ENCODE results near the gene CLCN6. TPM values are rescaled to one million over a fixed set of nuclear protein-coding genes. Genes with fewer than 3 reads are reported as not detected.

The CLCN6 gene
- total and polyA plus RNA-seq, 2 of the 13 experiments (the other 11 are each of a cell fraction or from before 2014, with no cell fraction given), result 14.9 to 19.3 TPM

- H3K4me2 ChIP-seq (ENCODE audit: low read depth, low read length), result no peak overlapping the region
- WGBS (ENCODE audit: low lambda C conversion rate), result 79% methylated on average over 9 of the region's 19 CpGs
- no peak for FAIRE-seq
- H3K9me3 ChIP-seq (ENCODE audit: low read length), result no peaks in the 10 kb centered on the region
- H3K4me3 ChIP-seq (replicated peaks in 1 of 3; ENCODE audit: insufficient read depth in 1 of 3, low read depth in 2 of 3, low read length in 3 of 3), result no peak overlapping the region
- ChIA-PET POLR2A (interaction anchor here (0.6 kb wide), 1 partner anchor 45 kb away, joined by 3 read pairs; no protein-coding TSS in a partner anchor), CTCF (ENCODE audit: low intra/inter-chr PET ratio, low total read pairs) (no interaction called here)
- no peaks in the 10 kb centered on the region for H3K36me3 ChIP-seq (replicated peaks in 1 of 2; ENCODE audit: control insufficient read depth in 1 of 2, insufficient read depth in 2 of 2, low read length in 2 of 2)
- H3K27ac ChIP-seq (ENCODE audit: extremely low read length, insufficient read depth, low read length), result no peak overlapping the region
- no peak overlapping the region for H3K9ac ChIP-seq (ENCODE audit: insufficient read depth, low read depth, low read length)
- intact Hi-C loops (cut with micrococcal nuclease; ENCODE audit: unreplicated experiment) (no loop called here), in situ Hi-C loops (cut with HindIII; ENCODE audit: extremely low pct_ligation_motif_present, low pct_unique_long_range_greater_than_20kb) (no loop called here)
- H3K27me3 ChIP-seq (ENCODE audit: control insufficient read depth in 1 of 2, insufficient read depth in 2 of 2, low read length in 2 of 2), result peaks cover 0 to 5% of the 10 kb centered on the region in 2 experiments; a peak in 1 of 5 replicates
- BruUV-seq (replicated peaks), result no TSS peak
- ATAC-seq, result no peak
- no peaks in the 10 kb centered on the region for H4K20me1 ChIP-seq (ENCODE audit: insufficient read depth, low read length)
- H3K79me2 ChIP-seq (ENCODE audit: insufficient read depth, low read length), result no peaks in the 10 kb centered on the region
- peaks cover 68% of the 10 kb centered on the region for H3K4me1 ChIP-seq (ENCODE audit: insufficient read depth, low read length)
- DNase-seq (ENCODE audit: low spot score), result no peak
- H2AFZ ChIP-seq (ENCODE audit: low read length), result no peak overlapping the region
- no peak for TF ChIP-seq ZNF567 (CRISPR knock-in tag; IDR thresholded peaks at IDR 0.05; ENCODE audit: borderline replicate concordance)
- TF ChIP-seq ZNF230 (CRISPR knock-in tag; IDR thresholded peaks at IDR 0.05), result no peak
- TF ChIP-seq KLF11 (CRISPR knock-in tag; IDR thresholded peaks at IDR 0.05), result no peak
- TF ChIP-seq IRF1 (CRISPR knock-in tag; IDR thresholded peaks at IDR 0.05; ENCODE audit: low read depth), result no peak
Measured at GRCh38 chr1:11886986-11887665, 81.1 kb downstream of the CLCN6 start.

DNA sequence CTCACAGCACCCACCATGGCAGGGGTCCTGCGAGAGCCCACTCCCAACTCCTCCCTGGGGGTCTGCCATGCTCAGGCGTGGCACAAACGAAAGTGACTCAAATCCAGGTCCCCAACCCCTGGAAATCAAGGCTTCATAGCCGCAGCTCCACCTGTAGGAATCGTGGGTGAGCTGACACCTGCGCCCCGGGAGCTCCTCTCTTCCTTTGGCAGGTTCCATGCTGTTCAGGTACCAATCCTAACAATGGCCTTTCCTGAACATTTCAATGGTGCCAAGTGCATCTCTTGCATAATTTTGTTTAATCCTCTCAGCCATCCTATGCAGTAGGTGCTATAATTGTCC, 81.6 kb downstream of the CLCN6 start:
- BruUV-seq (replicated peaks), result no TSS peak
- ATAC-seq (no peak), FAIRE-seq (no peak), DNase-seq (ENCODE audit: low spot score) (no peak)
- peaks cover 68% of the 10 kb centered on the region for H3K4me1 ChIP-seq (ENCODE audit: insufficient read depth, low read length)
- H3K79me2 ChIP-seq (ENCODE audit: insufficient read depth, low read length), result no peaks in the 10 kb centered on the region
- no peaks in the 10 kb centered on the region for H3K36me3 ChIP-seq (replicated peaks in 1 of 2; ENCODE audit: control insufficient read depth in 1 of 2, insufficient read depth in 2 of 2, low read length in 2 of 2)
- H3K27me3 ChIP-seq (ENCODE audit: control insufficient read depth in 1 of 2, insufficient read depth in 2 of 2, low read length in 2 of 2), result peaks cover 0 to 5% of the 10 kb centered on the region in 2 experiments; a peak in 1 of 5 replicates
- H3K4me2 ChIP-seq (ENCODE audit: low read depth, low read length), result no peak overlapping the region
- ChIA-PET CTCF (ENCODE audit: low intra/inter-chr PET ratio, low total read pairs) (no interaction called here), POLR2A (interaction anchor here (0.6 kb wide), 1 partner anchor 45 kb away, joined by 3 read pairs; no protein-coding TSS in a partner anchor)
- H3K4me3 ChIP-seq (replicated peaks in 1 of 3; ENCODE audit: insufficient read depth in 1 of 3, low read depth in 2 of 3, low read length in 3 of 3), result no peak overlapping the region
- no peaks in the 10 kb centered on the region for H4K20me1 ChIP-seq (ENCODE audit: insufficient read depth, low read length)
- in situ Hi-C loops (cut with HindIII; ENCODE audit: extremely low pct_ligation_motif_present, low pct_unique_long_range_greater_than_20kb), result no loop called here
- intact Hi-C loops (cut with micrococcal nuclease; ENCODE audit: unreplicated experiment), result no loop called here
- H3K9me3 ChIP-seq (ENCODE audit: low read length), result no peaks in the 10 kb centered on the region
- no peak overlapping the region for H3K9ac ChIP-seq (ENCODE audit: insufficient read depth, low read depth, low read length)
- H3K27ac ChIP-seq (ENCODE audit: extremely low read length, insufficient read depth, low read length), result no peak overlapping the region
- no peak overlapping the region for H2AFZ ChIP-seq (ENCODE audit: low read length)
- WGBS (ENCODE audit: low lambda C conversion rate), result 76% methylated on average over 4 of the region's 7 CpGs
- TF ChIP-seq ZNF264 (CRISPR knock-in tag; IDR thresholded peaks at IDR 0.05), result no peak
- no peak for TF ChIP-seq KLF13 (CRISPR knock-in tag; IDR thresholded peaks at IDR 0.05)
- no peak for TF ChIP-seq ZNF263 (CRISPR knock-in tag; IDR thresholded peaks at IDR 0.05)
- TF ChIP-seq KDM4B (CRISPR knock-in tag; IDR thresholded peaks at IDR 0.05), result no peak
- no peak for TF ChIP-seq MXD4 (CRISPR knock-in tag; IDR thresholded peaks at IDR 0.05)
- TF ChIP-seq STAT6 (CRISPR knock-in tag; IDR thresholded peaks at IDR 0.05; ENCODE audit: borderline replicate concordance), result no peak
- TF ChIP-seq KAT7 (CRISPR knock-in tag; IDR thresholded peaks at IDR 0.05; ENCODE audit: borderline replicate concordance), result no peak
- TF ChIP-seq CAMTA2 (CRISPR knock-in tag; IDR thresholded peaks at IDR 0.05; ENCODE audit: borderline replicate concordance), result no peak
- no peak for TF ChIP-seq FOXA1 (IDR thresholded peaks at IDR 0.05)
- no peak for TF ChIP-seq FOXA1 (CRISPR knock-in tag; IDR thresholded peaks at IDR 0.05)
- no peak for TF ChIP-seq ZNF468 (CRISPR knock-in tag; IDR thresholded peaks at IDR 0.05)

Data from HepG2 (cell line).